ENCODE results near the gene SEMA5A.

GRCh38 chr5:9562141-9562540 lies 16.3 kb upstream of the SEMA5A start:
- no peak for TF ChIP-seq CTCF (IDR thresholded peaks at IDR 0.05; ENCODE audit: poor library complexity, severe bottlenecking)
- TF ChIP-seq TAF1 (IDR thresholded peaks at IDR 0.05; ENCODE audit: low read depth), result no peak
- TF ChIP-seq SMC3 (conservative IDR thresholded peaks at IDR 0.05; ENCODE audit: poor library complexity), result no peak
